HEK293 (cell line): ENCODE results near the gene NONO.

Experiments used
- BCL11B ChIP-seq: fragments of 450-650 bp; formaldehyde crosslinking; IDR thresholded peaks from 2 replicates; pipeline ENCODE4 v1.5.1; 2016; ENCODE audit warnings: low read depth, missing biosample characterization, missing genetic modification characterization
- GLIS2 ChIP-seq: fragments of 450-650 bp; formaldehyde crosslinking; IDR thresholded peaks from 2 replicates; pipeline ENCODE4 v1.5.1; 2016; ENCODE audit warnings: missing biosample characterization, missing genetic modification characterization
- KLF1 ChIP-seq: fragments of 450-650 bp; formaldehyde crosslinking; IDR thresholded peaks from 2 replicates; pipeline ENCODE4 v1.5.1; 2016; ENCODE audit warnings: missing biosample characterization, missing genetic modification characterization
- KLF8 ChIP-seq: fragments of 450-650 bp; formaldehyde crosslinking; IDR thresholded peaks from 2 replicates; pipeline ENCODE4 v1.5.1; 2016; ENCODE audit warnings: missing biosample characterization, missing genetic modification characterization
- PATZ1 ChIP-seq: fragments of 450-650 bp; formaldehyde crosslinking; IDR thresholded peaks from 2 replicates; pipeline ENCODE4 v1.5.1; 2016; ENCODE audit warnings: missing biosample characterization, missing genetic modification characterization
- PRDM6 ChIP-seq: fragments of 450-650 bp; formaldehyde crosslinking; IDR thresholded peaks from 2 replicates; pipeline ENCODE4 v1.5.1; 2017; ENCODE audit warnings: missing biosample characterization, missing genetic modification characterization
- REPIN1 ChIP-seq: fragments of 450-650 bp; formaldehyde crosslinking; IDR thresholded peaks from 2 replicates; pipeline ENCODE4 v1.5.1; 2017; ENCODE audit warnings: missing biosample characterization, missing genetic modification characterization, low read depth
- WT1 ChIP-seq: fragments of 450-650 bp; formaldehyde crosslinking; IDR thresholded peaks from 2 replicates; pipeline ENCODE4 v1.5.1; 2016; ENCODE audit warnings: missing biosample characterization, missing genetic modification characterization
- YY1 ChIP-seq: fragments of 450-650 bp; formaldehyde crosslinking; IDR thresholded peaks from 2 replicates; pipeline ENCODE4 v1.5.1; 2018; ENCODE audit warnings: missing biosample characterization, missing genetic modification characterization
- ZBTB26 ChIP-seq: fragments of 450-650 bp; formaldehyde crosslinking; optimal IDR thresholded peaks from 2 replicates; pipeline ENCODE3; 2016; ENCODE audit warnings: missing biosample characterization, mild to moderate bottlenecking, missing genetic modification characterization
- ZBTB44 ChIP-seq: fragments of 450-650 bp; IDR thresholded peaks from 2 replicates; pipeline ENCODE4 v1.5.1; 2018; ENCODE audit warnings: missing biosample characterization, mild to moderate bottlenecking, missing genetic modification characterization
- ZNF10 ChIP-seq: fragments of 450-650 bp; formaldehyde crosslinking; IDR thresholded peaks from 2 replicates; pipeline ENCODE4 v1.5.1; 2017; ENCODE audit warnings: missing biosample characterization, missing genetic modification characterization
- ZNF19 ChIP-seq: fragments of 450-650 bp; formaldehyde crosslinking; IDR thresholded peaks from 2 replicates; pipeline ENCODE4; 2016; ENCODE audit warnings: missing biosample characterization, missing genetic modification characterization, low read depth
- ZNF211 ChIP-seq: fragments of 450-650 bp; formaldehyde crosslinking; IDR thresholded peaks from 2 replicates; pipeline ENCODE4 v1.5.1; 2016; ENCODE audit warnings: low read depth, missing biosample characterization, missing genetic modification characterization
- ZNF24 ChIP-seq: fragments of 450-650 bp; formaldehyde crosslinking; IDR thresholded peaks from 2 replicates; pipeline ENCODE4 v1.5.1; 2016; ENCODE audit warnings: missing biosample characterization, missing genetic modification characterization
- ZNF26 ChIP-seq: fragments of 450-650 bp; formaldehyde crosslinking; IDR thresholded peaks from 2 replicates; pipeline ENCODE4 v1.5.1; 2016; ENCODE audit warnings: missing biosample characterization, missing genetic modification characterization
- ZNF324 ChIP-seq: fragments of 450-650 bp; formaldehyde crosslinking; IDR thresholded peaks from 2 replicates; pipeline ENCODE4 v1.5.1; 2016; ENCODE audit warnings: missing biosample characterization, missing genetic modification characterization
- ZNF548 ChIP-seq: fragments of 450-650 bp; formaldehyde crosslinking; IDR thresholded peaks from 2 replicates; pipeline ENCODE4 v1.5.1; 2016; ENCODE audit warnings: missing biosample characterization, missing genetic modification characterization
- ZNF571 ChIP-seq: fragments of 450-650 bp; formaldehyde crosslinking; IDR thresholded peaks from 2 replicates; pipeline ENCODE4 v1.5.0; 2017; ENCODE audit warnings: missing biosample characterization, missing genetic modification characterization
- ZNF610 ChIP-seq: fragments of 450-650 bp; formaldehyde crosslinking; IDR thresholded peaks from 2 replicates; pipeline ENCODE4 v1.5.1; 2016; ENCODE audit warnings: missing biosample characterization, missing genetic modification characterization, borderline replicate concordance
- ZNF658 ChIP-seq: fragments of 450-650 bp; formaldehyde crosslinking; IDR thresholded peaks from 2 replicates; pipeline ENCODE4; 2016; ENCODE audit warnings: missing biosample characterization, missing genetic modification characterization
- ZNF664 ChIP-seq: fragments of 450-650 bp; formaldehyde crosslinking; IDR thresholded peaks from 2 replicates; pipeline ENCODE4 v1.5.1; 2016; ENCODE audit warnings: missing biosample characterization, missing genetic modification characterization
- ZNF677 ChIP-seq: fragments of 450-650 bp; IDR thresholded peaks from 2 replicates; pipeline ENCODE4 v1.5.0; 2018; ENCODE audit warnings: missing biosample characterization, mild to moderate bottlenecking, missing genetic modification characterization, moderate library complexity
- ZNF701 ChIP-seq: fragments of 450-650 bp; formaldehyde crosslinking; IDR thresholded peaks from 2 replicates; pipeline ENCODE4 v1.5.1; 2016; ENCODE audit warnings: missing biosample characterization, missing genetic modification characterization
- ZNF785 ChIP-seq: fragments of 450-650 bp; formaldehyde crosslinking; IDR thresholded peaks from 2 replicates; pipeline ENCODE4 v1.5.1; 2016; ENCODE audit warnings: missing biosample characterization, missing genetic modification characterization
- ZSCAN30 ChIP-seq: fragments of 450-650 bp; IDR thresholded peaks from 2 replicates; pipeline ENCODE4 v1.5.1; 2018; ENCODE audit warnings: missing biosample characterization, mild to moderate bottlenecking, missing genetic modification characterization, moderate library complexity
- TF ChIP-seq, protein P1 (sequence below): fragments of 450-650 bp; formaldehyde crosslinking; IDR thresholded peaks from 2 replicates; pipeline ENCODE4 v1.5.1; 2017; ENCODE audit warnings: missing biosample characterization, missing genetic modification characterization
- TF ChIP-seq, protein P2 (sequence below): fragments of 450-650 bp; formaldehyde crosslinking; IDR thresholded peaks from 2 replicates; pipeline ENCODE4 v1.5.1; 2016; ENCODE audit warnings: missing biosample characterization, missing genetic modification characterization

The NONO gene

DNA sequence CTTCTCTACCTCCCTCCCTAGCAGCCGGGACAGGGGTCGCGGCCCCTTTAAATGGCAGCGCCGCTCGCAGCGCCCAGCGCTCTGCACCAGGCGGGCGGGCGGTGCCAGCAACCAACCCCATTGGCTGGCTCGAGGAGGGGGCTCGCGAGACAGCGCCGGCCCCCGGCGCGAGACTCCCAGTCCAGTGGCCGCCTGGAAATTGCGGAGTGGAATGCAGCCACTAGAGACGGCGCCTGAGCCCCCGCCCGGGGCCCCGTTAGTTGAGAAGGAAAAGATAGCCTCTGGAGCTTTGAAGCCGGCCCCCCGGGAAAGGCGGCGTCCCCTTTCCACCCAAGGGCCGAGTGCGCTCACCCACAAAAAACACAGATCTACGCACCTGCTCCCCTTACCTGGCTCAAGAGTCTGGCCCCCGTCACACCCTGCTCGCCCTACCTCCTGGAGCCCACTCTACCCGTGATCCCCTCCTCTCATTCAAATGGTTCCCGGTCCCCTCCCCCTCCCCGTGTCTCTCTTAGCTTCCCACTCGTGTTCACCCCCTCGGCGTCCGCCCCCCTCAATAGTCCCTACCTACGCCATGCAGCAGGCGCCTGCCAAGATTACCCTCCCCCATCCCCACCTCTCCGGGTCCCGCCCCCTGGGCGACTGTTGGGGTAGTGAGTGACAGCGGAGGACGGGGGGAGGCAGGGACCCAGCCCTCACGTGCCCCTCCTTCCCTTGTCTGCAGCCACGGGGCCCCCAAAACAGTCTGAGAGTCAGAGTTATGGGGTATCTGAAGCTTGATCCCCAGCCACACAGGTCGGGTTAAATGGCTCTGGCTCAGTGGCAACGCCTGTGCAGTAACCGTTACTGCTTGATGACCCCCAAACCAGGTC, 29.1 kb upstream of the NONO start, which contains the start of gene ZMYM3 (continued):
- TF ChIP-seq PATZ1 (tag by site-specific recombination): peak; percentile 97
- TF ChIP-seq ZNF785 (tag by site-specific recombination): no peak
- TF ChIP-seq ZNF19 (tag by site-specific recombination): no peak
- no peak for TF ChIP-seq ZNF324 (tag by site-specific recombination)
- no peak for TF ChIP-seq ZNF701 (tag by site-specific recombination)
- TF ChIP-seq ZNF26: no peak
- peak; percentile 43; the same call in 1 of the 2 replicates for TF ChIP-seq BCL11B (tag by site-specific recombination)
- TF ChIP-seq ZNF658 (tag by site-specific recombination): no peak
- 0 out of 2 replicates have a peak, but pooled peaks have one; percentile 20 for TF ChIP-seq WT1 (tag by site-specific recombination)
- TF ChIP-seq PRDM6 (tag by site-specific recombination): no peak
- 0 out of 2 replicates have a peak, but pooled peaks have one; percentile 11 for TF ChIP-seq ZSCAN30
- TF ChIP-seq, protein P1, sequence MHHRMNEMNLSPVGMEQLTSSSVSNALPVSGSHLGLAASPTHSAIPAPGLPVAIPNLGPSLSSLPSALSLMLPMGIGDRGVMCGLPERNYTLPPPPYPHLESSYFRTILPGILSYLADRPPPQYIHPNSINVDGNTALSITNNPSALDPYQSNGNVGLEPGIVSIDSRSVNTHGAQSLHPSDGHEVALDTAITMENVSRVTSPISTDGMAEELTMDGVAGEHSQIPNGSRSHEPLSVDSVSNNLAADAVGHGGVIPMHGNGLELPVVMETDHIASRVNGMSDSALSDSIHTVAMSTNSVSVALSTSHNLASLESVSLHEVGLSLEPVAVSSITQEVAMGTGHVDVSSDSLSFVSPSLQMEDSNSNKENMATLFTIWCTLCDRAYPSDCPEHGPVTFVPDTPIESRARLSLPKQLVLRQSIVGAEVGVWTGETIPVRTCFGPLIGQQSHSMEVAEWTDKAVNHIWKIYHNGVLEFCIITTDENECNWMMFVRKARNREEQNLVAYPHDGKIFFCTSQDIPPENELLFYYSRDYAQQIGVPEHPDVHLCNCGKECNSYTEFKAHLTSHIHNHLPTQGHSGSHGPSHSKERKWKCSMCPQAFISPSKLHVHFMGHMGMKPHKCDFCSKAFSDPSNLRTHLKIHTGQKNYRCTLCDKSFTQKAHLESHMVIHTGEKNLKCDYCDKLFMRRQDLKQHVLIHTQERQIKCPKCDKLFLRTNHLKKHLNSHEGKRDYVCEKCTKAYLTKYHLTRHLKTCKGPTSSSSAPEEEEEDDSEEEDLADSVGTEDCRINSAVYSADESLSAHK (tag by site-specific recombination): no peak
- TF ChIP-seq, protein P2, sequence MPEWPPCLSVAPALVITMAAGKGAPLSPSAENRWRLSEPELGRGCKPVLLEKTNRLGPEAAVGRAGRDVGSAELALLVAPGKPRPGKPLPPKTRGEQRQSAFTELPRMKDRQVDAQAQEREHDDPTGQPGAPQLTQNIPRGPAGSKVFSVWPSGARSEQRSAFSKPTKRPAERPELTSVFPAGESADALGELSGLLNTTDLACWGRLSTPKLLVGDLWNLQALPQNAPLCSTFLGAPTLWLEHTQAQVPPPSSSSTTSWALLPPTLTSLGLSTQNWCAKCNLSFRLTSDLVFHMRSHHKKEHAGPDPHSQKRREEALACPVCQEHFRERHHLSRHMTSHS (tag by site-specific recombination): no peak
- TF ChIP-seq REPIN1: no peak
- no peak for TF ChIP-seq ZBTB44 (tag by site-specific recombination)
- TF ChIP-seq ZNF610: peak; percentile 95
- no peak for TF ChIP-seq ZNF548 (tag by site-specific recombination)
- TF ChIP-seq KLF1 (tag by site-specific recombination): peak; percentile 21
- peak; percentile 25; the same call in 1 of the 2 replicates for TF ChIP-seq YY1
- no peak; the same call in 1 of the 2 replicates for TF ChIP-seq ZNF24 (tag by site-specific recombination)
- no peak for TF ChIP-seq ZNF10 (tag by site-specific recombination)
- no peak for TF ChIP-seq ZNF677 (tag by site-specific recombination)
- peak; percentile 61 for TF ChIP-seq KLF8 (tag by site-specific recombination)
- peak; percentile 55; the same call in 1 of the 2 replicates for TF ChIP-seq ZNF664
- no peak for TF ChIP-seq ZNF211 (tag by site-specific recombination)
- no peak for TF ChIP-seq ZNF571 (tag by site-specific recombination)
- peak; percentile 60 for TF ChIP-seq ZBTB26
- peak; percentile 81; the same call in 1 of the 2 replicates for TF ChIP-seq GLIS2 (tag by site-specific recombination)
